CD4-positive, alpha-beta memory T cell (primary cell): ENCODE results near the gene RARA. TPM values are rescaled to one million over a fixed set of nuclear protein-coding genes. Genes with fewer than 3 reads are reported as not detected.

Experiments used
- CTCF ChIA-PET: fragments of 350-600 bp; sonication (Branson Sonifier 250); formaldehyde crosslinking; loops from one replicate; lab custom pipeline; 2021; ENCODE audit warnings: inconsistent platforms; ENCODE audit not compliant: partially characterized antibody; lab: Charles Lee
- POLR2A ChIA-PET: fragments of 350-600 bp; sonication (Branson Sonifier 250); formaldehyde crosslinking; loops from one replicate; lab custom pipeline; 2021; ENCODE audit not compliant: partially characterized antibody; lab: Charles Lee
- DNase-seq, 5 donors: peaks; one replicate each; pipeline versions ENCODE4 v3.0.0 to v3.0.0-alpha.2; 2020 to 2022; ENCODE audit warnings: mixed read lengths in 1 of 5
- H3K27ac ChIP-seq: one replicate; pipeline ENCODE4 v1.7.0; 2013; ENCODE audit warnings: low read depth, low read length
- H3K27me3 ChIP-seq: 2 replicates; pipeline ENCODE4 v1.7.0; 2013; ENCODE audit warnings: mild to moderate bottlenecking, low read length, moderate library complexity; ENCODE audit not compliant: insufficient read depth
- H3K36me3 ChIP-seq: 2 replicates; pipeline ENCODE4 v1.7.0; 2013; ENCODE audit warnings: mild to moderate bottlenecking, low read length, moderate library complexity; ENCODE audit not compliant: insufficient read depth
- H3K4me1 ChIP-seq: 2 replicates; pipeline ENCODE4 v1.7.0; 2013; ENCODE audit warnings: mild to moderate bottlenecking, low read length, moderate library complexity; ENCODE audit not compliant: insufficient read depth
- H3K4me3 ChIP-seq, 2 donors: one replicate each; pipeline ENCODE4 v1.7.0; 2013; ENCODE audit warnings: low read length in 2 of 2, mild to moderate bottlenecking in 1 of 2
- H3K9me3 ChIP-seq, 2 donors: one replicate each; pipeline ENCODE4 v1.7.0; 2013; ENCODE audit warnings: low read length in 2 of 2, control low read depth in 1 of 2; ENCODE audit not compliant: control insufficient read depth in 1 of 2
- H3K27ac Mint-ChIP-seq, 7 donors: one replicate each; pipeline ENCODE4 v1.8.0; 2020 to 2021; ENCODE audit warnings: mixed read lengths in 7 of 7, mild to moderate bottlenecking in 6 of 7, inconsistent platforms in 3 of 7, moderate library complexity in 3 of 7
- H3K27me3 Mint-ChIP-seq, 2 donors: one replicate each; pipeline ENCODE4 v1.8.0; 2020 to 2021; ENCODE audit warnings: mixed read lengths in 2 of 2
- H3K36me3 Mint-ChIP-seq, 2 donors: one replicate each; pipeline ENCODE4 v1.8.0; 2020 to 2021; ENCODE audit warnings: mixed read lengths in 2 of 2, inconsistent platforms in 1 of 2, mild to moderate bottlenecking in 1 of 2
- H3K4me1 Mint-ChIP-seq, 4 donors: one replicate each; pipeline ENCODE4 v1.8.0; 2020 to 2021; ENCODE audit warnings: mixed read lengths in 4 of 4, mild to moderate bottlenecking in 1 of 4
- H3K4me3 Mint-ChIP-seq, 8 donors: one replicate each; pipeline ENCODE4 v1.8.0; 2020 to 2021; ENCODE audit warnings: mixed read lengths in 8 of 8, mild to moderate bottlenecking in 7 of 8, moderate library complexity in 6 of 8, inconsistent platforms in 3 of 8
- H3K9me3 Mint-ChIP-seq, 8 donors: one replicate each; pipeline ENCODE4 v1.8.0; 2020 to 2021; ENCODE audit warnings: mixed read lengths in 8 of 8, mild to moderate bottlenecking in 5 of 8, inconsistent platforms in 3 of 8, moderate library complexity in 1 of 8
- intact Hi-C: fragments of 100-400 bp; cut with micrococcal nuclease; formaldehyde crosslinking; loops from one replicate; pipeline ENCODE4 v1.15.1; 2023
- polyA plus RNA-seq, 2 donors: library from polyadenylated mRNA; unstranded; fragments of 300-500 nt; fragmentation: Illumina TruSeq; gene quantifications; one replicate each; pipeline ENCODE4 v1.2.3, GENCODE V29; 2021
- total RNA-seq, 2 experiments: library from RNA; stranded (reverse); gene quantifications; one replicate each; pipeline ENCODE4 v1.2.3, GENCODE V29; 2021

The RARA gene
- total and polyA plus RNA-seq, 4 experiments from 2014 or later, result 5.1 to 54.5 (median 37.4) TPM

DNA sequence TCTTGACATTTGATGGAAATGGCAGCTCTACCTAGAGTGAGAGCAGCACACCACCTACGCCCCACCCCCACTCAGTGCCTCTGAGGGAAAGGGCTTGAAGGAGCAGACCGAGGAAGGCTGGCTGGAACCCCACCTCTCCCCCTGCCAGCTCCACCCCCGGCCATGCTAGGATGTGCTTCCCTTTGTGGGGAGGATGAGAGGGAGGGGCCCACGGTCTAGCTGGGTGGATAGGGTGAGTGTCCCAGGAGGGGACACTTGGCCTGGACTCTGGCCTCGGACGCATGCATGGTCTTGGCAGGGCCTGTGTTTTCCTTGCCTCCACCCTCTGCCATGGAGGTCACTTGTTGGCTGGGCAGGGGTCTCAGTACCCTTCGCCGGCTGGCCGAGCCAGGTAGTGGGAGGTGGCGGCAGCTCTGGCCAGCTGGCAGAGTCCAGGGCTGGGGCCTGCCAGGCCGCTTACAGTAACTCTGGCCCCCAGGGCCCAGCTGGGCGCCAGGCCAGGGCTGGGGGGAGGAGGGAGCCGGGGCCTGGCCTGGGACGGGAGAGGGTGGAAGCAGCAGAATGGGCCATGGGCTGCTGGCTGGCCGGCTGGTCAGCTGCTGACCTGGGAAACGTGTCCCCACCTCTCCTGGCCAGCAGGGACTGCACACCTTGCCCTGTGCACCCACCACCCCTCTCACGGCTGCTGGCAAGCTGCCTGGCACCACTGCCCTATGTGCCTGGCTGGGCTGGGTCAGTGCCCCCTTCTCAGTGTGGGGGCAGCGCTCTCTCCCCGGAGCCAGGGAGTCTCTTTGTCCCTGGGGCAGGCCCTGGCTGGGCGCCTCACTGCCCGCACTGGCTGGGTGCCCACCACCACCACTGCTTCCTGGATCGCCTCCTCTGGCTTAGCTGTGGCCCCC is 23.0 kb downstream of the RARA start:
- Histone ChIP-seq H3K27ac (peak overlapping the region; percentile 54), H3K27me3 (no peaks in the 10 kb centered on the region), H3K4me1 (peaks cover 85% of the 10 kb centered on the region), H3K36me3 (peaks cover 10% of the 10 kb centered on the region), H3K9me3 (no peaks in the 10 kb centered on the region), H3K4me3 (no peak overlapping the region)
- Mint-ChIP-seq H3K27me3 (no peaks in the 10 kb centered on the region), H3K27ac (peak overlapping the region; percentile 57 to 99 (median 87)), H3K4me3 (peak overlapping the region in 7 of 8 donors; percentile 21 to 75 (median 51)), H3K9me3 (no peaks in the 10 kb centered on the region), H3K4me1 (peaks cover 52 to 86% (median 71%) of the 10 kb centered on the region in 4 donors), H3K36me3 (peaks cover 16 to 34% of the 10 kb centered on the region in 2 donors)
- intact Hi-C loops, result no loop called here
- DNase-seq, result no peak
- ChIA-PET POLR2A (interaction anchor here (29.0 to 37.1 kb wide), 2 partner anchors 12 to 17 kb away, joined by 1054 read pairs; partner anchors contain the start of gene RARA), CTCF (interaction anchor here (1.2 to 18.7 kb wide), 3 partner anchors 23 to 26 kb away, joined by 3 to 252 read pairs (median 9); partner anchors contain the start of gene RARA)

DNA sequence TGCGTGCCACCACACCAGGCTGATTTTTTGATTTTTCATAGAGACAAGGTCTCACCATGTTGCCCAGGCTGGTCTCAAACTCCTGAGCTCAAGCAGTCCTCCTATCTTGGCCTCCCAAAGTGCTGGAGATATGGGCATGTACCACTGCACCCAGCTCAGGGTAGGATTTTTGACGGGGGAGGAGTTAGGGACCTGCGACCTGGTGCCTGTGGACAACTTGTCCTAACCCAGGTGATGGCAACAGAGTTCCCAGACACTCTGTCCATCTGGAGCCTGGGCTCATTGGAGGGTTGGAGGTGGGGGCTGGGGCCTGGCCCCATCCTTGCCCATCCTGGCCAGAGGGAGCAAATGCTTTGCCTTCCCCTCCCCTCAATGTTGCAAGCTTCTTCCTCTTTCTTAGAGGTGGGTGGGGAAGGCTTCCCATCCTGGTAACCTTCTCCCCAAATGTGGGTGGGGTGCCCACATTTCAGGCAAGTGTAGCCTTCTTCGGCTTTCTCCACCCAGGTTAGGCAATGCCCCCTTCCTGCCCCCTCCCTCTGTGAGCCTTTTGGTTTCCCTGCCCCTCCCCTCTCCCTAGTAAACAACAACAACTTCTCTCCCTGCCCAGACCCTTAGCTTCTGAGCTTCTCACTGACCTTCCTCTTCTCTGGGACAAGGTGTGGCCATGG is 24.9 kb downstream of the RARA start:
- Histone ChIP-seq H3K36me3 (peaks cover 10% of the 10 kb centered on the region), H3K9me3 (no peaks in the 10 kb centered on the region), H3K4me3 (no peak overlapping the region), H3K27ac (peak overlapping the region; percentile 40), H3K27me3 (no peaks in the 10 kb centered on the region), H3K4me1 (peaks cover 83% of the 10 kb centered on the region)
- H3K36me3 Mint-ChIP-seq, result peaks cover 16 to 34% of the 10 kb centered on the region in 2 donors
- intact Hi-C loops, result no loop called here
- H3K4me1 Mint-ChIP-seq, result peaks cover 43 to 86% (median 67%) of the 10 kb centered on the region in 4 donors
- no peak for DNase-seq
- ChIA-PET CTCF (interaction anchor here (1.1 to 2.3 kb wide), 6 partner anchors 12 to 32 kb away, joined by 3 to 8 read pairs (median 6); partner anchors contain the start of gene RARA), POLR2A (interaction anchor here (0.8 to 29.0 kb wide), 3 partner anchors 12 to 206 kb away, joined by 3 to 1054 read pairs (median 3); partner anchors contain the start of gene RARA)
- H3K27me3 Mint-ChIP-seq, result no peaks in the 10 kb centered on the region
- no peaks in the 10 kb centered on the region for H3K9me3 Mint-ChIP-seq
- peak overlapping the region in 7 of 8 donors; percentile 36 to 84 (median 56) for H3K4me3 Mint-ChIP-seq
- peak overlapping the region; percentile 48 to 88 (median 80) for H3K27ac Mint-ChIP-seq

DNA sequence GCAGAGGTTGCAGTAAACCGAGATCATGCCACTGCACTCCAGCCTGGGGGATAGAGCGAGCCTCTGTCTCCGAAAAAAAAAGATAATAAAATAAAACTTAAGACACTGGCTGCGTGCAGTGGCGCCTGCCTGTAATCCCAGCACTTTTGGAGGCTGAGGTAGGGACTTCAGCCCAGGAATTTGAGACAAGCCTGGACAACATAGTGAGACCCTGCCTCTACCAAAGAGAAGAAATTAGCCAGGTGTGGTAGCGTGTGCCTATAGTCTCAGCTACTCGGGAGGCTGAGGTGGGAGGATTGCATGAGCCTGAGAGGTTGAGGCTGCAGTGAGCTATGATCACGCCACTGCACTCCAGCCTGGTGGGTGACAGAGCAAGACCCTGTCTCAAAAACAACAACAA is 26.6 kb downstream of the RARA start:
- peaks cover 19% of the 10 kb centered on the region for H3K36me3 ChIP-seq
- H3K27me3 Mint-ChIP-seq, result no peaks in the 10 kb centered on the region
- peaks cover 25 to 41% of the 10 kb centered on the region in 2 donors for H3K36me3 Mint-ChIP-seq
- CTCF ChIA-PET, result interaction anchor here (0.8 to 1.7 kb wide), 4 partner anchors 8 to 33 kb away, joined by 3 to 6 read pairs (median 5); no protein-coding TSS in a partner anchor
- no peak for DNase-seq
- H3K9me3 Mint-ChIP-seq, result no peaks in the 10 kb centered on the region
- no peak overlapping the region for H3K27ac ChIP-seq
- no peak overlapping the region for H3K4me3 ChIP-seq
- no peak overlapping the region for H3K4me3 Mint-ChIP-seq
- H3K9me3 ChIP-seq, result no peaks in the 10 kb centered on the region
- H3K4me1 ChIP-seq, result peaks cover 83% of the 10 kb centered on the region
- H3K27me3 ChIP-seq, result no peaks in the 10 kb centered on the region
- POLR2A ChIA-PET, result interaction anchor here (29.0 kb wide), 1 partner anchor 21 kb away, joined by 1054 read pairs; the partner anchor contains the start of gene RARA
- H3K4me1 Mint-ChIP-seq, result peaks cover 43 to 86% (median 67%) of the 10 kb centered on the region in 4 donors
- intact Hi-C loops, result no loop called here
- peak overlapping the region in 4 of 7 donors; percentile 22 to 77 (median 46) for H3K27ac Mint-ChIP-seq

DNA sequence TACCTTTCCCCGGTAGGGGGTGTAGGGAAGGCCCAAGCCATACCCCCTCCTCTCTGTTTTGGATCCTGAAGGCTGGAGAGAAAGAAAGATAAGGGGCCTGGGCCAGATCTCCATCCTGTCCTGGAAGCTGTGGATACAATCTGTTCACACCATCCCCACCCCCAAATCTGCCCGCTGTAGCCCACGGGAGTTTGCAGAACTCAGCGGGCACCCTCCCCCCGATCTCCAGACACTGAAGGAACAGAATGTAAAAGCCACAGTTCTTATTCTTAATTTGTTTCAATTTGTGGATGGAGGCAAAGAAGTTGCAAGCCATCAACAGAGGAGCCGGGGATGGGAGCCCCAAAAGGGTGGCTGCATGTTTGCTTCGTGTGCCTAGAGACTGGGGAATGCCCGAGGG is 28.4 kb downstream of the RARA start:
- Histone ChIP-seq H3K9me3 (no peaks in the 10 kb centered on the region), H3K4me3 (no peak overlapping the region), H3K4me1 (peaks cover 74% of the 10 kb centered on the region), H3K27ac (no peak overlapping the region), H3K27me3 (no peaks in the 10 kb centered on the region), H3K36me3 (peaks cover 10% of the 10 kb centered on the region)
- Mint-ChIP-seq H3K27ac (peak overlapping the region; percentile 60 to 91 (median 76)), H3K4me3 (peak overlapping the region in 2 of 8 donors; percentile 30 to 31), H3K36me3 (peaks cover 19 to 34% of the 10 kb centered on the region in 2 donors), H3K4me1 (peaks cover 41 to 77% (median 63%) of the 10 kb centered on the region in 4 donors), H3K9me3 (no peaks in the 10 kb centered on the region), H3K27me3 (no peaks in the 10 kb centered on the region)
- ChIA-PET CTCF (interaction anchor here (0.8 to 1.6 kb wide), 4 partner anchors 16 to 30 kb away, joined by 3 to 5 read pairs (median 4); no protein-coding TSS in a partner anchor), POLR2A (interaction anchor here (29.0 kb wide), 1 partner anchor 23 kb away, joined by 1054 read pairs; the partner anchor contains the start of gene RARA)
- intact Hi-C loops, result no loop called here
- no peak for DNase-seq

DNA sequence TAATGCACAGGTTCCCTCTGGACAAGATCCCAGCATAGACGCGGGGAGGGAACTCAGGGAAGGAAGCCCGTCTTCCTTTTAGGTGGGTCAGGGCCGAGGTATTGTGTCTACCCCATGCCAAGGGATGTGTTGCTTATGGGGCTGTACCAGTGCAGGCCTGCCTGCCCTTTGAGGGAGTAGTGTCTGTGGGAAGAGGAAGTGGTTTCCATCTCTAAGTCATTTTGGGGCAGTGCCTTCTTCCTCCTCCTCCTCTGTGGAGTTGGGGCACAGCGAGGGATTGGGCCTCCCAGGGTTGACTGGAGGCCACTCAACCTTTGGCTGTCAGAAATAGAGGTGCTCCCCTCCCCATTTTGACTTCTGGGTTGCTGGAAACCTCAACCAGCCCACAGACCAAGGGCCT is 29.1 kb downstream of the RARA start:
- H3K27ac ChIP-seq, result peak overlapping the region; percentile 30
- Mint-ChIP-seq H3K36me3 (peaks cover 13 to 31% of the 10 kb centered on the region in 2 donors), H3K9me3 (no peaks in the 10 kb centered on the region), H3K27me3 (no peaks in the 10 kb centered on the region), H3K4me3 (peak overlapping the region in 4 of 8 donors; percentile 25 to 36 (median 30)), H3K27ac (peak overlapping the region; percentile 60 to 91 (median 76)), H3K4me1 (peaks cover 41 to 75% (median 62%) of the 10 kb centered on the region in 4 donors)
- no peak overlapping the region for H3K4me3 ChIP-seq
- POLR2A ChIA-PET, result interaction anchor here (29.0 kb wide), 1 partner anchor 23 kb away, joined by 1054 read pairs; the partner anchor contains the start of gene RARA
- intact Hi-C loops, result no loop called here
- CTCF ChIA-PET, result interaction anchor here (2.0 to 4.5 kb wide), 2 partner anchors 17 to 21 kb away, joined by 9 to 46 read pairs; no protein-coding TSS in a partner anchor
- no peak for DNase-seq
- H3K27me3 ChIP-seq, result no peaks in the 10 kb centered on the region
- H3K36me3 ChIP-seq, result peaks cover 10% of the 10 kb centered on the region
- H3K4me1 ChIP-seq, result peaks cover 76% of the 10 kb centered on the region
- no peaks in the 10 kb centered on the region for H3K9me3 ChIP-seq

DNA sequence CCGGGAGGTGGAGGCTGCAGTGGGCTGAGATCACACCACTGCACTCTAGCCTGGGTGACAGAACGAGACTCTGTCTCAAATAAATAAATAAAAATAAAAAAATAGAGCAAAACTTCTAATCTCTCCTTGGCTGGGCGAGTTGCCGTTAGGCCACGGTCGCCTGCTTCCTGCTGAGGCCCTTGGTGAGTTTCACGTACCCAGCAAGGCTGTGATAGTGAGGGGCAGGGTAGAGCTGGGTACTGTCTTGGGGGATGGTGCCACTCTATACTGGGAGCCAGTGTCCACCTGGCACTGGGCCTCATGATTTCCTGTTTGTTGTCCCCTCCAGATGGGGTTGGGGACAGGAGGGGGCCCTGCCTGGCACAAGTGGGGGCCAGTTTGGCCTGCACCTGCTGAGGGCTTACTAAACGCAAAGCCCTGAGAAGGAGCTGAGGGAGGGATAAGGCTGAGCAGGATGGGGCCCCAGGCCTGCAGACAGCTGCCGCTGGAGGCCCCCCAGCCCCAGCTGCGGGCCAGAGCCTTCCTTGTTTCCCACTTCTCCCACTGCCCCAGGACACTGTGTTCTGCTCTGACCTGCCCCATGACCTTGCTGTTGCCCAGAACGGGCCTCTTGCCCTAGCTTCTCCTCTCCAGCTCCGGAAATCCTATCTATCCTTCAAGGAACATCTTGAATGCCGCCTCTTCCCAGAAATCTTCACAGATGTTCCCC is 30.1 kb downstream of the RARA start:
- no peaks in the 10 kb centered on the region for H3K27me3 Mint-ChIP-seq
- Histone ChIP-seq H3K36me3 (peaks cover 10% of the 10 kb centered on the region), H3K27ac (peak overlapping the region; percentile 40), H3K4me3 (no peak overlapping the region), H3K9me3 (no peaks in the 10 kb centered on the region), H3K4me1 (peaks cover 76% of the 10 kb centered on the region), H3K27me3 (no peaks in the 10 kb centered on the region)
- H3K27ac Mint-ChIP-seq, result peak overlapping the region; percentile 90 to 99 (median 98)
- no peaks in the 10 kb centered on the region for H3K9me3 Mint-ChIP-seq
- H3K36me3 Mint-ChIP-seq, result peaks cover 9 to 31% of the 10 kb centered on the region in 2 donors
- H3K4me3 Mint-ChIP-seq, result peak overlapping the region in 2 of 8 donors; percentile 20 to 42
- H3K4me1 Mint-ChIP-seq, result peaks cover 37 to 75% (median 62%) of the 10 kb centered on the region in 4 donors
- ChIA-PET CTCF (interaction anchor here (1.0 to 4.5 kb wide), 4 partner anchors 13 to 32 kb away, joined by 3 to 46 read pairs (median 6); no protein-coding TSS in a partner anchor), POLR2A (interaction anchor here (29.0 kb wide), 1 partner anchor 24 kb away, joined by 1054 read pairs; the partner anchor contains the start of gene RARA)
- DNase-seq, result no peak
- intact Hi-C loops, result no loop called here
